Left kidney (tissue), 2 donors: ENCODE results near the gene UPB1. TPM values are rescaled to one million over a fixed set of nuclear protein-coding genes. Genes with fewer than 3 reads are reported as not detected.
A peak's percentile ranks its signal among the peaks of the same experiment; 100 is the strongest.
"Not testable (repeated sequence)": the region's sequence is repeated elsewhere in the genome, so short reads cannot be mapped to it uniquely, and the experiment has no call there.

Experiments used
- DNase-seq: peaks from one replicate; pipeline ENCODE4 v3.0.0-alpha.2; 2013
- polyA plus RNA-seq: library from polyadenylated mRNA; unstranded; fragments of 120-200 nt; gene quantifications from one replicate; pipeline ENCODE4 v1.2.1, GENCODE V29; 2013; ENCODE audit not compliant: insufficient read length

Gene UPB1
- polyA plus RNA-seq, 1 donor, result 1.1 TPM

- DNase-seq, result no peak
Observed at GRCh38 chr22:24532075-24532474, 36.9 kb downstream of the UPB1 start.

- no peak for DNase-seq
Observed at GRCh38 chr22:24535348-24535747, 40.2 kb downstream of the UPB1 start.

GRCh38 chr22:24536089-24536488, 41.0 kb downstream of the UPB1 start:
- no peak for DNase-seq

- DNase-seq, result no peak
Observed at GRCh38 chr22:24540470-24540869, 45.3 kb downstream of the UPB1 start.

GRCh38 chr22:24541681-24542515, 46.8 kb downstream of the UPB1 start:
- no peak for DNase-seq

GRCh38 chr22:24542641-24543040, 47.5 kb downstream of the UPB1 start:
- DNase-seq, result no peak

- no peak for DNase-seq
Observed at GRCh38 chr22:24543185-24543601, 48.1 kb downstream of the UPB1 start.

- DNase-seq, result no peak
Observed at GRCh38 chr22:24543679-24544243, 48.6 kb downstream of the UPB1 start.

- no peak for DNase-seq
Observed at GRCh38 chr22:24548812-24549211, 53.7 kb downstream of the UPB1 start.

GRCh38 chr22:24550028-24550901, 55.1 kb downstream of the UPB1 start:
- DNase-seq, result no peak

GRCh38 chr22:24550902-24551435, 55.8 kb downstream of the UPB1 start:
- no peak for DNase-seq

- not testable (repeated sequence) for DNase-seq
Observed at GRCh38 chr22:24552503-24553286, 57.6 kb downstream of the UPB1 start.

- peak; percentile 24 for DNase-seq
Observed at GRCh38 chr22:24553597-24554312, 58.6 kb downstream of the UPB1 start.

- no peak for DNase-seq
Observed at GRCh38 chr22:24554313-24555164, 59.4 kb downstream of the UPB1 start, which contains the start of gene GUCD1. Gene GUCD1, minus strand, starts transcription at chr22:24555138. Its CDS starts 147 bp downstream, at chr22:24554991.

- DNase-seq, result peak; percentile 99
Observed at GRCh38 chr22:24555165-24556039, 60.3 kb downstream of the UPB1 start, which contains the start of gene SNRPD3. Gene SNRPD3, plus strand, starts transcription at chr22:24555999. Its CDS starts 1,676 bp downstream, at chr22:24557675.

- no peak for DNase-seq
Observed at GRCh38 chr22:24559471-24559870, 64.3 kb downstream of the UPB1 start.

- no peak for DNase-seq
Observed at GRCh38 chr22:24563246-24563645, 68.1 kb downstream of the UPB1 start.

- DNase-seq, result no peak
Observed at GRCh38 chr22:24564376-24565058, 69.4 kb downstream of the UPB1 start.
